Bronchial epithelial cell (primary cell): ENCODE results near the gene SYS1. TPM values are rescaled to one million over a fixed set of nuclear protein-coding genes. Genes with fewer than 3 reads are reported as not detected.

Source experiments
- DNase-seq: peaks from one replicate; pipeline ENCODE4 v3.0.0-alpha.2; 2010; ENCODE audit warnings: low read depth
- FAIRE-seq: peaks from 2 replicates; lab custom pipeline; 2011; peaks lifted over from hg19 to GRCh38; lab: Jason Lieb, UNC
- H3K27me3 ChIP-seq: 2 replicates; pipeline ENCODE4 v1.5.1; 2011; ENCODE audit warnings: low read length; ENCODE audit not compliant: control insufficient read depth, insufficient read depth
- H3K36me3 ChIP-seq: 2 replicates; pipeline ENCODE4 v1.5.1; 2011; ENCODE audit warnings: low read length; ENCODE audit not compliant: control insufficient read depth, insufficient read depth
- H3K4me3 ChIP-seq: 2 replicates; pipeline ENCODE4 v1.5.1; 2011; ENCODE audit warnings: mild to moderate bottlenecking, low read depth, low read length, control low read depth
- CTCF ChIP-seq: IDR thresholded peaks from 2 replicates; pipeline ENCODE4 v1.5.1; 2011; ENCODE audit warnings: mild to moderate bottlenecking, moderate library complexity, low read length, control low read depth, inconsistent platforms; ENCODE audit not compliant: insufficient read depth, severe bottlenecking
- total RNA-seq: library from RNA; depleted of rRNA; stranded (reverse); fragments of >200 nt; gene quantifications from 2 replicates; pipeline ENCODE4 v1.2.1, GENCODE V29; 2014

SYS1 gene
- total RNA-seq, 1 donor from 2014 or later: 17.9 TPM

GRCh38 chr20:45407067-45407745 lies 44.2 kb downstream of the SYS1 start:
- Histone ChIP-seq H3K27me3 (no peaks in the 10 kb centered on the region), H3K4me3 (peak overlapping the region; percentile 74), H3K36me3 (no peaks in the 10 kb centered on the region)
- no peak for TF ChIP-seq CTCF
- FAIRE-seq (no peak), DNase-seq (peak; percentile 48)

- Histone ChIP-seq H3K4me3 (peak within 1 kb of the TSS; percentile 74), H3K36me3 (no peaks in the 10 kb centered on the region), H3K27me3 (no peaks in the 10 kb centered on the region)
- DNase-seq (no peak), FAIRE-seq (no peak)
- TF ChIP-seq CTCF: no peak
Measured at GRCh38 chr20:45407783-45408645, 45.1 kb downstream of the SYS1 start, which contains the start of gene DBNDD2. Gene DBNDD2 (plus strand): TSS chr20:45408289. CDS start chr20:45408468, 179 bp downstream.

- Histone ChIP-seq H3K36me3 (no peaks in the 10 kb centered on the region), H3K27me3 (no peaks in the 10 kb centered on the region), H3K4me3 (no peak overlapping the region)
- DNase-seq (no peak), FAIRE-seq (no peak)
- no peak for TF ChIP-seq CTCF
Measured at GRCh38 chr20:45408646-45409213, 45.8 kb downstream of the SYS1 start.

GRCh38 chr20:45409521-45410272 lies 46.7 kb downstream of the SYS1 start:
- no peaks in the 10 kb centered on the region for H3K27me3 ChIP-seq
- no peak for TF ChIP-seq CTCF
- DNase-seq: no peak
- H3K36me3 ChIP-seq: no peaks in the 10 kb centered on the region
- no peak for FAIRE-seq
- no peak overlapping the region for H3K4me3 ChIP-seq

- no peak overlapping the region for H3K4me3 ChIP-seq
- DNase-seq (no peak), FAIRE-seq (no peak)
- H3K27me3 ChIP-seq: no peaks in the 10 kb centered on the region
- H3K36me3 ChIP-seq: no peaks in the 10 kb centered on the region
- no peak for TF ChIP-seq CTCF
Measured at GRCh38 chr20:45410887-45411286, 47.9 kb downstream of the SYS1 start.
